ENCODE data around the gene EEF1G. TPM values are rescaled to one million over a fixed set of nuclear protein-coding genes. Genes with fewer than 3 reads are reported as not detected.
"Not testable (repeated sequence)": the region's sequence is repeated elsewhere in the genome, so short reads cannot be mapped to it uniquely, and the experiment has no call there.

Gene EEF1G
- total RNA-seq, 1 experiment from 2014 or later = 1,119 TPM

DNA sequence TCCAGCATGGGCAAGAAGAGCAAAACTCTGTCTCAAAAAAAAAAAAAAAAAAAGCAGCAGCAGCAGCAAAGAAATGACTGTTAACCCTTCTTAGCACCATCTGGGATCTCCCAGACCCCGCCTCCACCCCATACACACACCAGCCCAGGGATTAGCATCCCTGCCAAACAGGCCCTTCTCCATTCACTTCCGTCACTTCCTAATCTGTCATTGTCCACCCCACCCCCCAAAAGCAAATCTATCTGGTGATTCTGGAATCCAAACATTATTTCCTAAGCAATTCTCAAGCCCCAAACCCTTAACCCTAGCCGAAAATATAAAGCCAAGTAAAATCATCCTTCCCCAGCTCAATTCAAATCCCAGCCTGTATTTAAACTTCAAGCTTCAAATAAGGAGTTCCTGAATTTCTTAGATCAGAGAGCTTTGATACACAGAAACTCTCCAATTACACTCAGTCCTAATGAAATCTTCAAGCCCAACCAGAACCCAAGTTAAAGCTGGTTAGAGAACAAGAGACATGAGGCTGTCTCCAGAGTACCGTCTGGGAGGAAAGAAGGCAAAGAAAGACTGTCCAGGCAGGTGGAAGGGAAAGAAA, 21.1 kb downstream of the EEF1G start:
- no TSS peak for BruUV-seq (replicated peaks)
- intact Hi-C loops (cut with micrococcal nuclease; ENCODE audit: unreplicated experiment) (no loop called here), in situ Hi-C loops (cut with HindIII; ENCODE audit: low pct_unique_long_range_greater_than_20kb, low sequenced_read_pairs) (no loop called here)
- TF ChIP-seq, protein P1, sequence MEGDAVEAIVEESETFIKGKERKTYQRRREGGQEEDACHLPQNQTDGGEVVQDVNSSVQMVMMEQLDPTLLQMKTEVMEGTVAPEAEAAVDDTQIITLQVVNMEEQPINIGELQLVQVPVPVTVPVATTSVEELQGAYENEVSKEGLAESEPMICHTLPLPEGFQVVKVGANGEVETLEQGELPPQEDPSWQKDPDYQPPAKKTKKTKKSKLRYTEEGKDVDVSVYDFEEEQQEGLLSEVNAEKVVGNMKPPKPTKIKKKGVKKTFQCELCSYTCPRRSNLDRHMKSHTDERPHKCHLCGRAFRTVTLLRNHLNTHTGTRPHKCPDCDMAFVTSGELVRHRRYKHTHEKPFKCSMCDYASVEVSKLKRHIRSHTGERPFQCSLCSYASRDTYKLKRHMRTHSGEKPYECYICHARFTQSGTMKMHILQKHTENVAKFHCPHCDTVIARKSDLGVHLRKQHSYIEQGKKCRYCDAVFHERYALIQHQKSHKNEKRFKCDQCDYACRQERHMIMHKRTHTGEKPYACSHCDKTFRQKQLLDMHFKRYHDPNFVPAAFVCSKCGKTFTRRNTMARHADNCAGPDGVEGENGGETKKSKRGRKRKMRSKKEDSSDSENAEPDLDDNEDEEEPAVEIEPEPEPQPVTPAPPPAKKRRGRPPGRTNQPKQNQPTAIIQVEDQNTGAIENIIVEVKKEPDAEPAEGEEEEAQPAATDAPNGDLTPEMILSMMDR (IDR thresholded peaks at IDR 0.05) = no peak
- TF ChIP-seq POLR2AphosphoS5 (IDR thresholded peaks at IDR 0.05; ENCODE audit: low read depth, low read length) = no peak
- TF ChIP-seq TCF7L2 (IDR thresholded peaks at IDR 0.05; ENCODE audit: low read depth, low read length) = no peak
- TF ChIP-seq SIN3A (IDR thresholded peaks at IDR 0.05; ENCODE audit: borderline replicate concordance, insufficient read depth, low read depth, low read length) = no peak
- TF ChIP-seq, protein P2, sequence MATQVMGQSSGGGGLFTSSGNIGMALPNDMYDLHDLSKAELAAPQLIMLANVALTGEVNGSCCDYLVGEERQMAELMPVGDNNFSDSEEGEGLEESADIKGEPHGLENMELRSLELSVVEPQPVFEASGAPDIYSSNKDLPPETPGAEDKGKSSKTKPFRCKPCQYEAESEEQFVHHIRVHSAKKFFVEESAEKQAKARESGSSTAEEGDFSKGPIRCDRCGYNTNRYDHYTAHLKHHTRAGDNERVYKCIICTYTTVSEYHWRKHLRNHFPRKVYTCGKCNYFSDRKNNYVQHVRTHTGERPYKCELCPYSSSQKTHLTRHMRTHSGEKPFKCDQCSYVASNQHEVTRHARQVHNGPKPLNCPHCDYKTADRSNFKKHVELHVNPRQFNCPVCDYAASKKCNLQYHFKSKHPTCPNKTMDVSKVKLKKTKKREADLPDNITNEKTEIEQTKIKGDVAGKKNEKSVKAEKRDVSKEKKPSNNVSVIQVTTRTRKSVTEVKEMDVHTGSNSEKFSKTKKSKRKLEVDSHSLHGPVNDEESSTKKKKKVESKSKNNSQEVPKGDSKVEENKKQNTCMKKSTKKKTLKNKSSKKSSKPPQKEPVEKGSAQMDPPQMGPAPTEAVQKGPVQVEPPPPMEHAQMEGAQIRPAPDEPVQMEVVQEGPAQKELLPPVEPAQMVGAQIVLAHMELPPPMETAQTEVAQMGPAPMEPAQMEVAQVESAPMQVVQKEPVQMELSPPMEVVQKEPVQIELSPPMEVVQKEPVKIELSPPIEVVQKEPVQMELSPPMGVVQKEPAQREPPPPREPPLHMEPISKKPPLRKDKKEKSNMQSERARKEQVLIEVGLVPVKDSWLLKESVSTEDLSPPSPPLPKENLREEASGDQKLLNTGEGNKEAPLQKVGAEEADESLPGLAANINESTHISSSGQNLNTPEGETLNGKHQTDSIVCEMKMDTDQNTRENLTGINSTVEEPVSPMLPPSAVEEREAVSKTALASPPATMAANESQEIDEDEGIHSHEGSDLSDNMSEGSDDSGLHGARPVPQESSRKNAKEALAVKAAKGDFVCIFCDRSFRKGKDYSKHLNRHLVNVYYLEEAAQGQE (IDR thresholded peaks at IDR 0.05; ENCODE audit: insufficient read depth in 1 of 2, low read depth in 2 of 2, low read length in 1 of 2) = no peak
- Histone ChIP-seq H3K4me3 (ENCODE audit: low read depth in 2 of 2, low read length in 2 of 2) (peak overlapping the region; percentile 5 to 47; a peak in 3 of 4 replicates), H3K9me3 (ENCODE audit: control insufficient read depth, insufficient read depth, low read depth, low read length) (no peaks in the 10 kb centered on the region), H3K27me3 (ENCODE audit: control insufficient read depth, insufficient read depth, low read length) (no peaks in the 10 kb centered on the region), H3K4me1 (ENCODE audit: control insufficient read depth, insufficient read depth, low read length) (peaks cover 85% of the 10 kb centered on the region), H3K27ac (ENCODE audit: low read length) (peak overlapping the region; percentile 94), H3K36me3 (ENCODE audit: control insufficient read depth, insufficient read depth, low read length) (no peaks in the 10 kb centered on the region; the same call in 1 of the 2 replicates)
- ATAC-seq (no peak), DNase-seq (ENCODE audit: low read depth, low spot score) (no peak)
- CTCF ChIA-PET = interaction anchor here (1.0 to 2.3 kb wide), 2 partner anchors 10 to 158 kb away, joined by 3 to 13 read pairs; no protein-coding TSS in a partner anchor
- POLR2A ChIA-PET = interaction anchor here (0.5 to 1.4 kb wide), 7 partner anchors 9 to 587 kb away, joined by 3 to 11 read pairs (median 4); no protein-coding TSS in a partner anchor

DNA sequence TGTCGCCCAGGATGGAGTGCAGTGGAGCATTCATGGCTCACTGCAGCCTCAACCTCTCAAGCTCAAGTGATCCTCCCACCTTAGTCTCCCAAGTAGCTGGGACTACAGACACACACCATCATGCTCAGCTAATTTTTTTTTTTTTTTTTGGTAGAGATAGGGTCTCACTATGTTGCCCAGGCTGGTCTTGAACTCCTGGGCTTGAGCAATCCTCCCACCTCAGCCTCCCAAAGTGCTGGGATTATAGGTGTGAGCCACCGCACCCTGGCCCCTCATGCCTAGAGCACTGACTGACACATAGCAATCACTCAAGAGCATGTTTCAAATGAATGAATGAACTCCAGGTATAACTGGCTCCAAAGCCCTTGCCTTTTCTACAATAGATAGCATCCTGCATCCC, 23.2 kb downstream of the EEF1G start:
- H3K4me3 ChIP-seq (ENCODE audit: low read depth in 2 of 2, low read length in 2 of 2); H3K36me3 ChIP-seq (ENCODE audit: control insufficient read depth, insufficient read depth, low read length); in situ Hi-C loops (cut with HindIII; ENCODE audit: low pct_unique_long_range_greater_than_20kb, low sequenced_read_pairs); ATAC-seq; CTCF ChIA-PET; H3K27me3 ChIP-seq (ENCODE audit: control insufficient read depth, insufficient read depth, low read length); intact Hi-C loops (cut with micrococcal nuclease; ENCODE audit: unreplicated experiment); BruUV-seq (replicated peaks); DNase-seq (ENCODE audit: low read depth, low spot score); H3K9me3 ChIP-seq (ENCODE audit: control insufficient read depth, insufficient read depth, low read depth, low read length): not testable (repeated sequence)
- POLR2A ChIA-PET = interaction anchor here (0.6 to 0.7 kb wide), 3 partner anchors 8 to 456 kb away, joined by 3 to 4 read pairs (median 4); no protein-coding TSS in a partner anchor
- Histone ChIP-seq H3K4me1 (ENCODE audit: control insufficient read depth, insufficient read depth, low read length) (peaks cover 64% of the 10 kb centered on the region), H3K27ac (ENCODE audit: low read length) (peak overlapping the region; percentile 91)
